Measurements from ENCODE around the gene NRXN3.

GRCh38 chr14:79274641-79275291 lies 1104.6 kb downstream of the NRXN3 start:
- TF ChIP-seq CTCF (IDR thresholded peaks at IDR 0.05; ENCODE audit: poor library complexity) (peak; percentile 26), EZH2 (IDR thresholded peaks at IDR 0.05; ENCODE audit: borderline replicate concordance) (no peak)
